GM12878 (cell line): ENCODE data around the gene ANKFY1. TPM values are rescaled to one million over a fixed set of nuclear protein-coding genes. Genes with fewer than 3 reads are reported as not detected.

Source experiments
- BHLHE40 ChIP-seq, 2 experiments: fragments of 450-650 bp in 1 of 2; IDR thresholded peaks; 2 replicates each; pipeline ENCODE4 v1.6.1; 2011 to 2017; ENCODE audit warnings: low read depth in 2 of 2, borderline replicate concordance in 1 of 2, improper control_type of control experiment in 1 of 2, low read length in 1 of 2, mild to moderate bottlenecking in 1 of 2
- MTA3 ChIP-seq: IDR thresholded peaks from 2 replicates; pipeline ENCODE4 v1.6.1; 2012; ENCODE audit warnings: low read length, inconsistent platforms, borderline replicate concordance
- MYC ChIP-seq: IDR thresholded peaks from 2 replicates; pipeline ENCODE4 v1.6.1; 2011; ENCODE audit warnings: mild to moderate bottlenecking, low read length, moderate library complexity, inconsistent platforms; ENCODE audit not compliant: insufficient read depth, insufficient replicate concordance, insufficient read length, severe bottlenecking
- RCOR1 ChIP-seq: conservative IDR thresholded peaks from 2 replicates; pipeline ENCODE4 v1.6.1; 2012; ENCODE audit warnings: low read depth, low read length, improper control_type of control experiment
- SUZ12 ChIP-seq: fragments of 200-600 bp; sonication (generic); IDR thresholded peaks from one replicate; pipeline ENCODE4 v1.6.1; 2018; ENCODE audit warnings: antibody characterized with exemption, mild to moderate bottlenecking; ENCODE audit not compliant: unreplicated experiment
- polyA plus RNA-seq, 11 experiments: library from polyadenylated mRNA; depleted of rRNA in 4 of 11; unstranded in 6 of 11; stranded (reverse) in 5 of 11; fragments of >200 nt; fragmentation: Nextera tagmentation in 4 of 11; fragmentation: Illumina TruSeq in 1 of 11; extraction: Ambion mirVana in 4 of 11; extraction: Trizol in 1 of 11; gene quantifications; 1 replicate in 1 of 11; 2 replicates in 10 of 11; pipeline versions ENCODE4 v1.2.1 to v1.2.3, GENCODE V29; 2011 to 2016; ENCODE audit warnings: inconsistent platforms in 2 of 11, missing spikeins in 2 of 11, low read depth in 1 of 11
- total RNA-seq, 4 experiments: library from RNA; depleted of rRNA in 3 of 4; stranded (reverse); fragments of >200 nt in 3 of 4; fragmentation: Illumina TruSeq in 1 of 4; extraction: Trizol in 1 of 4; gene quantifications; 2 replicates each; pipeline versions ENCODE4 v1.2.1 to v1.2.3, GENCODE V29; 2013 to 2021
- TF ChIP-seq, protein P1 (sequence below): fragments of 450-650 bp; IDR thresholded peaks from 2 replicates; pipeline ENCODE4 v1.6.1; 2017; ENCODE audit warnings: mild to moderate bottlenecking
- TF ChIP-seq, protein P2 (sequence below), 3 experiments: IDR thresholded peaks in 2 of 3; conservative IDR thresholded peaks in 1 of 3; 2 replicates each; pipeline ENCODE4 v1.5.1; 2011; ENCODE audit warnings: low read depth in 3 of 3, low read length in 3 of 3, mild to moderate bottlenecking in 3 of 3, control low read depth in 2 of 3, moderate library complexity in 2 of 3, inconsistent platforms in 1 of 3, mixed read lengths in 1 of 3; ENCODE audit not compliant: control insufficient read depth in 2 of 3, insufficient read depth in 1 of 3; ENCODE audit errors: extremely low read depth in 1 of 3
- TF ChIP-seq, protein P3 (sequence below): fragments of 450-650 bp; IDR thresholded peaks from 2 replicates; pipeline ENCODE4 v1.6.1; 2016; ENCODE audit warnings: mild to moderate bottlenecking

ANKFY1 gene
- total and polyA plus RNA-seq, 10 of the 15 experiments (the other 5 are each of a cell fraction or from before 2014, with no cell fraction given): 3.0 to 27.7 (median 16.4) TPM

DNA sequence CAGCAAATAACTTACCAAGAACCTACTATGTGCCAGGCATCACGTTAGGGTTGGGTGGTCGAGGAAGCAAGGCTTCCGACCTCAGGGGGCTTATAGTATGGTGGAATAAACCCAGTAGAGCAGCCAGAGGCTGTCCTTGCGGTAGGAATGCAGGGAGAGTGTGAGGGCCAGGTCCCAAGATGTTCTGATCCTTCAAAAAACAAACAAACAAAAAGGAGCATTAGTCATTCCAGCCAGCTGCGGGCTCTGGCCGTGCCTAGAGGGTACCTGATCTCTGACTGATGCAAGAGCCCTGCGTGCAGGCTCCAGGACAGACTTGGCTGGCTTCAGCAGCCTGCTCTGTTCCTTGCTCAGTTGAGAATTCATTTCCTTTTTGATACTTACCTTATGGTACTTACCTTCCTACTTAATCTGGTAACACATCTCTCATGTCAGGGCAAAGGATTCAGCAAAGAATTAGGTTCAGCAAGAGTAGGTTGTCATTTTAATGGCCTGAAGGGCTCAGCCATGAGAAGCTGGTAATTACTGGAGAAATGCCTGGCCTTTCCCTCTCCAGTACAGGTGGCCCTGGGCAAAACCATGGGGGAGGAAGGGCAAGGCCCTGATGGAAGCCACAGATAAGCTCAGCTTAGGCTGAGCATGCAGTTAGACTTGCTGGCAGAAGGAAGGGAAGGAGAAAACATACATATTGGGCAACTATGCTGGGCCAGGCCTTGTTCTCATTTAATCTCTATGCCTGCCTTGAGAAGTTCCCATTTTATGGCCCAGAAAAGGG is 102.4 kb downstream of the ANKFY1 start (continued):
- TF ChIP-seq MYC: no peak
- TF ChIP-seq, protein P1, sequence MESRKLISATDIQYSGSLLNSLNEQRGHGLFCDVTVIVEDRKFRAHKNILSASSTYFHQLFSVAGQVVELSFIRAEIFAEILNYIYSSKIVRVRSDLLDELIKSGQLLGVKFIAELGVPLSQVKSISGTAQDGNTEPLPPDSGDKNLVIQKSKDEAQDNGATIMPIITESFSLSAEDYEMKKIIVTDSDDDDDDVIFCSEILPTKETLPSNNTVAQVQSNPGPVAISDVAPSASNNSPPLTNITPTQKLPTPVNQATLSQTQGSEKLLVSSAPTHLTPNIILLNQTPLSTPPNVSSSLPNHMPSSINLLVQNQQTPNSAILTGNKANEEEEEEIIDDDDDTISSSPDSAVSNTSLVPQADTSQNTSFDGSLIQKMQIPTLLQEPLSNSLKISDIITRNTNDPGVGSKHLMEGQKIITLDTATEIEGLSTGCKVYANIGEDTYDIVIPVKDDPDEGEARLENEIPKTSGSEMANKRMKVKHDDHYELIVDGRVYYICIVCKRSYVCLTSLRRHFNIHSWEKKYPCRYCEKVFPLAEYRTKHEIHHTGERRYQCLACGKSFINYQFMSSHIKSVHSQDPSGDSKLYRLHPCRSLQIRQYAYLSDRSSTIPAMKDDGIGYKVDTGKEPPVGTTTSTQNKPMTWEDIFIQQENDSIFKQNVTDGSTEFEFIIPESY: no peak
- TF ChIP-seq, protein P2, sequence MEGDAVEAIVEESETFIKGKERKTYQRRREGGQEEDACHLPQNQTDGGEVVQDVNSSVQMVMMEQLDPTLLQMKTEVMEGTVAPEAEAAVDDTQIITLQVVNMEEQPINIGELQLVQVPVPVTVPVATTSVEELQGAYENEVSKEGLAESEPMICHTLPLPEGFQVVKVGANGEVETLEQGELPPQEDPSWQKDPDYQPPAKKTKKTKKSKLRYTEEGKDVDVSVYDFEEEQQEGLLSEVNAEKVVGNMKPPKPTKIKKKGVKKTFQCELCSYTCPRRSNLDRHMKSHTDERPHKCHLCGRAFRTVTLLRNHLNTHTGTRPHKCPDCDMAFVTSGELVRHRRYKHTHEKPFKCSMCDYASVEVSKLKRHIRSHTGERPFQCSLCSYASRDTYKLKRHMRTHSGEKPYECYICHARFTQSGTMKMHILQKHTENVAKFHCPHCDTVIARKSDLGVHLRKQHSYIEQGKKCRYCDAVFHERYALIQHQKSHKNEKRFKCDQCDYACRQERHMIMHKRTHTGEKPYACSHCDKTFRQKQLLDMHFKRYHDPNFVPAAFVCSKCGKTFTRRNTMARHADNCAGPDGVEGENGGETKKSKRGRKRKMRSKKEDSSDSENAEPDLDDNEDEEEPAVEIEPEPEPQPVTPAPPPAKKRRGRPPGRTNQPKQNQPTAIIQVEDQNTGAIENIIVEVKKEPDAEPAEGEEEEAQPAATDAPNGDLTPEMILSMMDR (IDR thresholded peaks at IDR 0.05 in 2 of 3, conservative IDR thresholded peaks at IDR 0.05 in 1 of 3; ENCODE audit: control insufficient read depth in 2 of 3, extremely low read depth in 1 of 3, insufficient read depth in 1 of 3, low read depth in 3 of 3, low read length in 3 of 3): no peak
- TF ChIP-seq SUZ12: no peak
- TF ChIP-seq RCOR1: no peak
- TF ChIP-seq, protein P3, sequence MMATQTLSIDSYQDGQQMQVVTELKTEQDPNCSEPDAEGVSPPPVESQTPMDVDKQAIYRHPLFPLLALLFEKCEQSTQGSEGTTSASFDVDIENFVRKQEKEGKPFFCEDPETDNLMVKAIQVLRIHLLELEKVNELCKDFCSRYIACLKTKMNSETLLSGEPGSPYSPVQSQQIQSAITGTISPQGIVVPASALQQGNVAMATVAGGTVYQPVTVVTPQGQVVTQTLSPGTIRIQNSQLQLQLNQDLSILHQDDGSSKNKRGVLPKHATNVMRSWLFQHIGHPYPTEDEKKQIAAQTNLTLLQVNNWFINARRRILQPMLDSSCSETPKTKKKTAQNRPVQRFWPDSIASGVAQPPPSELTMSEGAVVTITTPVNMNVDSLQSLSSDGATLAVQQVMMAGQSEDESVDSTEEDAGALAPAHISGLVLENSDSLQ: no peak
- no peak for TF ChIP-seq MTA3
- no peak for TF ChIP-seq BHLHE40 (IDR thresholded peaks at IDR 0.05; ENCODE audit: borderline replicate concordance in 1 of 2, low read depth in 2 of 2, low read length in 1 of 2)
